ENCODE data around the gene NKAIN1.

Gene NKAIN1

DNA sequence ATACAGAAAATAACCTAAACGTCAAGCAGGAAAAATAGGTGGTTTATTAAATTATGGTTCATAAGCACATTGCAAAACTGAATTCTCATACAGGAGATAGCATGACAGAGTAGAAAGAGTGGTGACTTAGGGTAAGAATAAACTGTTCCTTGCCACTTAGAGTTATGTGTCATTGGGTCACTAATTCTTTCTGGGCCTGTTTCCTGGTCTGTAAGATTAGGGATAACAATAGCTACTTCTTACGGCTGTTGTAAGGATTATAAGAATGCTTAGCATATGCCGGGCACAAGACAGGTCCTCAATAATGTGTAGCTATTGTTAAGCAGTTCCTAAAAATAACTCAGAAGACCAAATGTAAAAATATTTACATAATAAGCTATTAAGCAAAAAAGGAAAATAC is 32.7 kb upstream of the NKAIN1 start:
- no peak for TF ChIP-seq CREB1 (IDR thresholded peaks at IDR 0.05; ENCODE audit: low read depth)
- TF ChIP-seq, protein P1, sequence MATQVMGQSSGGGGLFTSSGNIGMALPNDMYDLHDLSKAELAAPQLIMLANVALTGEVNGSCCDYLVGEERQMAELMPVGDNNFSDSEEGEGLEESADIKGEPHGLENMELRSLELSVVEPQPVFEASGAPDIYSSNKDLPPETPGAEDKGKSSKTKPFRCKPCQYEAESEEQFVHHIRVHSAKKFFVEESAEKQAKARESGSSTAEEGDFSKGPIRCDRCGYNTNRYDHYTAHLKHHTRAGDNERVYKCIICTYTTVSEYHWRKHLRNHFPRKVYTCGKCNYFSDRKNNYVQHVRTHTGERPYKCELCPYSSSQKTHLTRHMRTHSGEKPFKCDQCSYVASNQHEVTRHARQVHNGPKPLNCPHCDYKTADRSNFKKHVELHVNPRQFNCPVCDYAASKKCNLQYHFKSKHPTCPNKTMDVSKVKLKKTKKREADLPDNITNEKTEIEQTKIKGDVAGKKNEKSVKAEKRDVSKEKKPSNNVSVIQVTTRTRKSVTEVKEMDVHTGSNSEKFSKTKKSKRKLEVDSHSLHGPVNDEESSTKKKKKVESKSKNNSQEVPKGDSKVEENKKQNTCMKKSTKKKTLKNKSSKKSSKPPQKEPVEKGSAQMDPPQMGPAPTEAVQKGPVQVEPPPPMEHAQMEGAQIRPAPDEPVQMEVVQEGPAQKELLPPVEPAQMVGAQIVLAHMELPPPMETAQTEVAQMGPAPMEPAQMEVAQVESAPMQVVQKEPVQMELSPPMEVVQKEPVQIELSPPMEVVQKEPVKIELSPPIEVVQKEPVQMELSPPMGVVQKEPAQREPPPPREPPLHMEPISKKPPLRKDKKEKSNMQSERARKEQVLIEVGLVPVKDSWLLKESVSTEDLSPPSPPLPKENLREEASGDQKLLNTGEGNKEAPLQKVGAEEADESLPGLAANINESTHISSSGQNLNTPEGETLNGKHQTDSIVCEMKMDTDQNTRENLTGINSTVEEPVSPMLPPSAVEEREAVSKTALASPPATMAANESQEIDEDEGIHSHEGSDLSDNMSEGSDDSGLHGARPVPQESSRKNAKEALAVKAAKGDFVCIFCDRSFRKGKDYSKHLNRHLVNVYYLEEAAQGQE (IDR thresholded peaks at IDR 0.05; ENCODE audit: low read depth): no peak
- TF ChIP-seq FOXM1 (IDR thresholded peaks at IDR 0.05; ENCODE audit: borderline replicate concordance, low read depth): no peak
- TF ChIP-seq CEBPB (IDR thresholded peaks at IDR 0.05): no peak
- TF ChIP-seq NFIC (IDR thresholded peaks at IDR 0.05): no peak

GRCh38 chr1:31266547-31266946 is 26.9 kb upstream of the NKAIN1 start:
- no peak for TF ChIP-seq NFIC (IDR thresholded peaks at IDR 0.05)
- no peak for TF ChIP-seq YY1 (IDR thresholded peaks at IDR 0.05; ENCODE audit: low read depth)
- no peak for TF ChIP-seq CREB1 (IDR thresholded peaks at IDR 0.05; ENCODE audit: low read depth)
- TF ChIP-seq, protein P2, sequence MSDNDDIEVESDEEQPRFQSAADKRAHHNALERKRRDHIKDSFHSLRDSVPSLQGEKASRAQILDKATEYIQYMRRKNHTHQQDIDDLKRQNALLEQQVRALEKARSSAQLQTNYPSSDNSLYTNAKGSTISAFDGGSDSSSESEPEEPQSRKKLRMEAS (IDR thresholded peaks at IDR 0.05): no peak
- no peak for TF ChIP-seq TAF1 (IDR thresholded peaks at IDR 0.05; ENCODE audit: low read depth)
- TF ChIP-seq, protein P3, sequence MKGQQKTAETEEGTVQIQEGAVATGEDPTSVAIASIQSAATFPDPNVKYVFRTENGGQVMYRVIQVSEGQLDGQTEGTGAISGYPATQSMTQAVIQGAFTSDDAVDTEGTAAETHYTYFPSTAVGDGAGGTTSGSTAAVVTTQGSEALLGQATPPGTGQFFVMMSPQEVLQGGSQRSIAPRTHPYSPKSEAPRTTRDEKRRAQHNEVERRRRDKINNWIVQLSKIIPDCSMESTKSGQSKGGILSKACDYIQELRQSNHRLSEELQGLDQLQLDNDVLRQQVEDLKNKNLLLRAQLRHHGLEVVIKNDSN (IDR thresholded peaks at IDR 0.05): no peak
- TF ChIP-seq FOXM1 (IDR thresholded peaks at IDR 0.05; ENCODE audit: borderline replicate concordance, low read depth): no peak
- no peak for TF ChIP-seq EGR1 (IDR thresholded peaks at IDR 0.05)
- no peak for TF ChIP-seq ZBTB7A (IDR thresholded peaks at IDR 0.05; ENCODE audit: low read depth)
- no peak for TF ChIP-seq CEBPB (IDR thresholded peaks at IDR 0.05)
- no peak for TF ChIP-seq RAD21 (IDR thresholded peaks at IDR 0.05; ENCODE audit: low read depth)
- TF ChIP-seq, protein P1 (IDR thresholded peaks at IDR 0.05; ENCODE audit: low read depth): no peak
- no peak for TF ChIP-seq TEAD4 (IDR thresholded peaks at IDR 0.05)
- no peak for TF ChIP-seq TCF12 (IDR thresholded peaks at IDR 0.05; ENCODE audit: low read depth)
- no peak for TF ChIP-seq EP300 (IDR thresholded peaks at IDR 0.05; ENCODE audit: borderline replicate concordance)

- TF ChIP-seq TCF12 (IDR thresholded peaks at IDR 0.05; ENCODE audit: low read depth) (no peak), TEAD4 (IDR thresholded peaks at IDR 0.05) (no peak), RAD21 (IDR thresholded peaks at IDR 0.05; ENCODE audit: low read depth) (no peak), YY1 (IDR thresholded peaks at IDR 0.05; ENCODE audit: low read depth) (no peak)
- TF ChIP-seq, protein P3 (IDR thresholded peaks at IDR 0.05): no peak
Measured at GRCh38 chr1:31264790-31265386, 25.2 kb upstream of the NKAIN1 start.

DNA sequence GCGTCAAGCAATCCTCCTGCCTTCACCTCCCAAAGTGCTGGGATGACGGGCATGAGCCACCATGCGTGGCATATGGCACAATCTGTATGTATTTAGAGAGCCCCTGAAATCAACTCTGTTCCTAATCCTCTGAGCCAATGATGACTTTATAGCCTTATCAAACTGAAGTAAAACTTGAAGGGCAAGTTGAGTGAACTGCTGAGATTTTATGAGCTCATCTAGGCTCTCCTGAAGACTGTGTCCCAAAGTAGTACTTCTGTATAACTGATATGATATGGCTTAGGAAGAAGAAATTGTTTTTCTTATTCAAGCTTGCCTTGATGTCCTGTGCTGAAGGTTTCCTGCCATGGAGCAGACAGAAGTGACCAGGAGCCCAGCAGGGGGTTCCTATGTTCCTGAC is 23.7 kb upstream of the NKAIN1 start:
- TF ChIP-seq CREB1 (IDR thresholded peaks at IDR 0.05; ENCODE audit: low read depth) (no peak), TCF12 (IDR thresholded peaks at IDR 0.05; ENCODE audit: low read depth) (no peak), TEAD4 (IDR thresholded peaks at IDR 0.05) (no peak), FOXM1 (IDR thresholded peaks at IDR 0.05; ENCODE audit: borderline replicate concordance, low read depth) (no peak), YY1 (IDR thresholded peaks at IDR 0.05; ENCODE audit: low read depth) (no peak), EGR1 (IDR thresholded peaks at IDR 0.05) (no peak), ZBTB7A (IDR thresholded peaks at IDR 0.05; ENCODE audit: low read depth) (no peak)
- TF ChIP-seq, protein P1 (IDR thresholded peaks at IDR 0.05; ENCODE audit: low read depth): no peak
- TF ChIP-seq, protein P3 (IDR thresholded peaks at IDR 0.05): no peak

GRCh38 chr1:31261916-31262315 is 22.2 kb upstream of the NKAIN1 start:
- TF ChIP-seq, protein P2 (IDR thresholded peaks at IDR 0.05): no peak
- no peak for TF ChIP-seq ZBTB7A (IDR thresholded peaks at IDR 0.05; ENCODE audit: low read depth)
- no peak for TF ChIP-seq TEAD4 (IDR thresholded peaks at IDR 0.05)
- TF ChIP-seq, protein P3 (IDR thresholded peaks at IDR 0.05): no peak

All from Ishikawa (cell line).